Natural killer cell treated with Interleukin-12 subunit alpha and Interleukin-12 subunit beta and Interleukin-15 and Interleukin-18, amount 100 ng/mL, for 72 hours (primary cell): ENCODE data around the gene C16orf74. TPM values are rescaled to one million over a fixed set of nuclear protein-coding genes. Genes with fewer than 3 reads are reported as not detected.

Source experiments
- ATAC-seq, 2 donors: fragments of 150-1000 bp; cut with Tn5 transposase in 1 of 2; sonication (Bioruptor Pico), chemical (Tn5 transposase) in 1 of 2; 2 replicates each; pipeline ENCODE4 v1.10.0; 2021
- DNase-seq: peaks from one replicate; pipeline ENCODE4 v3.0.0; 2022; ENCODE audit warnings: low spot score
- H3K27ac Mint-ChIP-seq, 2 donors: 1 replicate in 1 of 2; 2 replicates in 1 of 2; pipeline ENCODE4 v1.8.0; 2022; ENCODE audit warnings: mixed read lengths in 2 of 2, mild to moderate bottlenecking in 1 of 2, moderate library complexity in 1 of 2
- H3K27me3 Mint-ChIP-seq, 2 donors: 1 replicate in 1 of 2; 2 replicates in 1 of 2; pipeline ENCODE4 v1.8.0; 2022; ENCODE audit warnings: mixed read lengths in 2 of 2
- H3K36me3 Mint-ChIP-seq: one replicate; pipeline ENCODE4 v1.8.0; 2022; ENCODE audit warnings: mixed read lengths
- H3K4me1 Mint-ChIP-seq, 2 donors: 1 replicate in 1 of 2; 2 replicates in 1 of 2; pipeline ENCODE4 v1.8.0; 2022; ENCODE audit warnings: low read depth in 2 of 2, mixed read lengths in 2 of 2, mild to moderate bottlenecking in 1 of 2
- H3K4me3 Mint-ChIP-seq: one replicate; pipeline ENCODE4 v1.8.0; 2022; ENCODE audit warnings: mixed read lengths
- H3K9me3 Mint-ChIP-seq: 2 replicates; pipeline ENCODE4 v1.8.0; 2022; ENCODE audit warnings: mixed read lengths
- total RNA-seq, 2 donors: library from RNA; stranded (reverse); gene quantifications; one replicate each; pipeline ENCODE4 v1.2.3, GENCODE V29; 2022

The C16orf74 gene
- total RNA-seq, 2 donors from 2014 or later: not detected

DNA sequence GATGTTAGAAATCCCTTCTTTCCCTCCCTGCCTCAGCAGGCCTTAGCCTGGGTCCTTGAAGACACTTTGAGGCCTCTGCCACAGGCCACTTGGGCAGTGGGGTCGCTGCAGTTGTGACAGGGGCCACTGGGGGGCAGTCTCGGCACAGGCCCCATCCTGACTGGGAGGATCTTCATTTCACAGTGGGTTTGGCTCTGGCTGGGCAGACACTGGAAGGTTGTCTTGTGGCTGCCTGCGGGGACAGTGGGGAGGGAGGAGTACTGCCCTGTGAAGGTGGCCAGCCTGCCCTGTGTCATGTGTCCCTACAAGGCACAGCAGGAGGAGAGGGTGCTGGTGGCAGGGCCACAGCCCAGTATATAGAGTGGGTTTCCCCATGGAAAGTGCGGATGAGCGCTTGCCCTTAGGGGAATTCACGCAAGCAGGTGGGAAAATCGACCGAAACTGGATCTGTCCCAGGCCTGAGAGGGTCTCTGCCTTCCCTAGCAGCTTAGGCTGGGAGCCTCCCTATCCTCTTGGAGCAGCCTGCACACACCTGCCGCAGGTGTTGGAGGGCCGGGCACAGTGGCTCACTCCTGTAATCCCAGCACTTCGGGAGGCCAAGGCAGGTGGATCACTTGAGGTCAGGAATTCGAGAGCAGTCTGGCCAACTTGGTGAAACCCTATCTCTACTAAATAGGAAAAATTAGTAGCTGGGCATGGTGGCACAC is 90.9 kb downstream of the C16orf74 start:
- Mint-ChIP-seq H3K9me3 (no peaks in the 10 kb centered on the region), H3K27ac (peak overlapping the region in 1 of 2 donors; percentile 52), H3K4me3 (no peak overlapping the region), H3K27me3 (no peaks in the 10 kb centered on the region), H3K36me3 (no peaks in the 10 kb centered on the region), H3K4me1 (peaks cover 0 to 7% of the 10 kb centered on the region in 2 donors)
- ATAC-seq: peak in 1 of 2 donors; percentile 63
- peak; percentile 78 for DNase-seq

GRCh38 chr16:85659336-85659735 is 91.6 kb downstream of the C16orf74 start:
- no peak overlapping the region for H3K4me3 Mint-ChIP-seq
- no peak for DNase-seq
- H3K4me1 Mint-ChIP-seq: peaks cover 0 to 7% of the 10 kb centered on the region in 2 donors
- no peaks in the 10 kb centered on the region for H3K9me3 Mint-ChIP-seq
- peak overlapping the region in 1 of 2 donors; percentile 52 for H3K27ac Mint-ChIP-seq
- no peaks in the 10 kb centered on the region for H3K36me3 Mint-ChIP-seq
- no peak for ATAC-seq
- H3K27me3 Mint-ChIP-seq: no peaks in the 10 kb centered on the region

DNA sequence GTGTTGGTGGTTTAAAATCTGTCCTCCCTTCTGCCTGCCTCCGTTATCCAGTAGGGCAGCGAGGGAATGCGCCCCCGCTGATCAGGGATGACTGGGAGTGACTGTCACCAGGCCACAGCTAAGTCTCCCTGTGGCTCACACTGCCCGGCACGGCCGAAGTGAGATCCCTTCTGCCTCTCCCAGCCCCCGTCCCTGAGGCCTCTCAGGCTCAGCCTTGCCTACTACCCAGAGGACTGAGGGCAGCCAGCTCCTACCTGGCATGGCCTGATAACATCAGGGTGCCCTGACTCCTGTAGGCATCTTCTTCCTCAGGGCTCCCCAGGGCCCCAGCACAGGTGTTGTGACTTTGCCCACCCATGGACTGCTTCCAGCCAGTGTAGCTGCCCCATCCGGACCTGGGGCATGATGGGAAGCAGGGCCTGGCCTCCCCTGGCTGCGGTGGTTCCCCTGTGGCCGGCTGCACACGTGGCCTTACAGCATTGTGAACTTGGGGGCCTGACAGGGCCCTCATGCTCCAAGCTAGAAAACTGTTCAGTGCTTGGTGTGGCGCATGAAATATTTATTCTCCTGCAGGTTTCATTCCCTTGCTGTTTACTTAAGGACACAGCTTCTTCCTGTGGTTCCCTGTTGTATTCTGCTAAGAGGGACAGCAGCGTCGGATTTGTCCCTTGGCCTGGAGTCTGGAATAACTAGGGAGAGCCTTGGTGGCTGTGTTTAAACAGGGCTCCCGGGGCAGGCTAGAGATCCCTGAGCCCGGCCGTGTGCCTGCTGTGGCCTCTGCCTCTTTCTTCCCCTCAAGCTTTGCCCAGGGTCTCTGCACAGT is 92.2 kb downstream of the C16orf74 start:
- Mint-ChIP-seq H3K9me3 (no peaks in the 10 kb centered on the region), H3K27me3 (no peaks in the 10 kb centered on the region), H3K36me3 (no peaks in the 10 kb centered on the region), H3K4me1 (peaks cover 0 to 7% of the 10 kb centered on the region in 2 donors), H3K4me3 (no peak overlapping the region), H3K27ac (no peak overlapping the region)
- DNase-seq: no peak
- ATAC-seq: no peak

- Mint-ChIP-seq H3K4me1 (peaks cover 0 to 7% of the 10 kb centered on the region in 2 donors), H3K27ac (no peak overlapping the region), H3K4me3 (no peak overlapping the region), H3K9me3 (no peaks in the 10 kb centered on the region), H3K27me3 (no peaks in the 10 kb centered on the region), H3K36me3 (no peaks in the 10 kb centered on the region)
- ATAC-seq: no peak
- DNase-seq: no peak
Observed at GRCh38 chr16:85657996-85658395, 92.9 kb downstream of the C16orf74 start.

Other genes with a start within 250 kb of the C16orf74 start
- gene GSE1, start 137.8 kb downstream of the C16orf74 start, total RNA-seq: 100 to 1,000 TPM in 1 of 2 donors, 10 to 100 TPM in 1; 84.9 to 146 TPM
- gene GINS2, start 62.1 kb downstream of the C16orf74 start, total RNA-seq: 10 to 100 TPM; 34.3 to 69.5 TPM
- gene EMC8, start 48.4 kb upstream of the C16orf74 start, total RNA-seq: 10 to 100 TPM; 39.9 to 57.9 TPM
- gene COX4I1, start 48.6 kb upstream of the C16orf74 start, total RNA-seq: 100 to 1,000 TPM; 326 to 345 TPM
- gene IRF8, start 148.1 kb upstream of the C16orf74 start, total RNA-seq: 100 to 1,000 TPM; 198 to 510 TPM